T-cell (primary cell): Measurements from ENCODE around the gene PEAR1. TPM values are rescaled to one million over a fixed set of nuclear protein-coding genes. Genes with fewer than 3 reads are reported as not detected.

Experiments used
- ATAC-seq, 4 experiments: fragments of 200-7000 bp in 3 of 4; fragments of 150-1000 bp in 1 of 4; cut with Tn5 transposase; replicated peaks in 1 of 4; 1 replicate in 3 of 4; 2 replicates in 1 of 4; pipeline ENCODE4 v1.10.0; 2021; ENCODE audit warnings: moderate library complexity in 3 of 4, mild to moderate bottlenecking in 2 of 4, moderate number of reproducible peaks in 1 of 4
- CTCF ChIA-PET, 2 donors: fragments of 300-600 bp; sonication (Branson Sonifier 250); formaldehyde crosslinking; loops; one replicate each; lab custom pipeline; 2022; ENCODE audit warnings: antibody characterized with exemption in 2 of 2; lab: Charles Lee
- POLR2A ChIA-PET, 2 donors: fragments of 300-600 bp; sonication (Branson Sonifier 250); formaldehyde crosslinking; loops; one replicate each; lab custom pipeline; 2022; ENCODE audit warnings: antibody characterized with exemption in 2 of 2; lab: Charles Lee
- DNase-seq, 35 experiments: peaks; one replicate each; pipeline versions ENCODE4 v3.0.0 to v3.0.0-alpha.2; 2013 to 2023
- H3K27ac ChIP-seq: one replicate; pipeline ENCODE4 v1.5.1; 2013; ENCODE audit warnings: low read length
- H3K27me3 ChIP-seq, 2 experiments: replicated peaks in 1 of 2; 1 replicate in 1 of 2; 2 replicates in 1 of 2; pipeline versions ENCODE4 v1.6.1 to v1.7.0; 2013; ENCODE audit warnings: low read length in 1 of 2, mixed read lengths in 1 of 2; ENCODE audit not compliant: control insufficient read depth in 2 of 2, insufficient read depth in 2 of 2; ENCODE audit errors: extremely low read depth in 1 of 2
- H3K36me3 ChIP-seq, 2 donors: 1 replicate in 1 of 2; 2 replicates in 1 of 2; pipeline versions ENCODE4 v1.6.1 to v1.7.0; 2013; ENCODE audit warnings: low read length in 1 of 2; ENCODE audit not compliant: control insufficient read depth in 2 of 2, insufficient read depth in 1 of 2; ENCODE audit errors: extremely low read depth in 1 of 2
- H3K4me1 ChIP-seq, 2 experiments: 1 replicate in 1 of 2; 2 replicates in 1 of 2; pipeline versions ENCODE4 v1.6.1 to v1.7.0; 2013; ENCODE audit warnings: low read length in 2 of 2, mixed read lengths in 1 of 2; ENCODE audit not compliant: insufficient read depth in 2 of 2, control insufficient read depth in 1 of 2; ENCODE audit errors: extremely low read depth in 1 of 2
- H3K4me3 ChIP-seq, 2 donors: 1 replicate in 1 of 2; 2 replicates in 1 of 2; pipeline versions ENCODE4 v1.5.1 to v1.7.0; 2013; ENCODE audit warnings: mild to moderate bottlenecking in 2 of 2, low read length in 1 of 2, moderate library complexity in 1 of 2; ENCODE audit not compliant: control insufficient read depth in 1 of 2; ENCODE audit errors: extremely low read depth in 1 of 2
- H3K9me3 ChIP-seq: 2 replicates; pipeline ENCODE4 v1.7.0; 2013
- H3K27ac Mint-ChIP-seq, 2 donors: one replicate each; pipeline ENCODE4 v1.8.0; 2020 to 2021; ENCODE audit warnings: mild to moderate bottlenecking in 2 of 2, mixed read lengths in 2 of 2
- H3K27me3 Mint-ChIP-seq, 2 donors: one replicate each; pipeline ENCODE4 v1.8.0; 2021 to 2022; ENCODE audit warnings: mixed read lengths in 2 of 2
- H3K36me3 Mint-ChIP-seq: one replicate; pipeline ENCODE4 v1.8.0; 2021; ENCODE audit warnings: mixed read lengths
- H3K4me1 Mint-ChIP-seq, 3 donors: one replicate each; pipeline ENCODE4 v1.8.0; 2020 to 2022; ENCODE audit warnings: mixed read lengths in 3 of 3, mild to moderate bottlenecking in 1 of 3
- H3K4me3 Mint-ChIP-seq, 3 donors: one replicate each; pipeline ENCODE4 v1.8.0; 2020 to 2022; ENCODE audit warnings: mild to moderate bottlenecking in 3 of 3, mixed read lengths in 3 of 3, moderate library complexity in 3 of 3
- H3K9me3 Mint-ChIP-seq, 3 donors: one replicate each; pipeline ENCODE4 v1.8.0; 2020 to 2022; ENCODE audit warnings: mixed read lengths in 3 of 3
- WGBS: methylation state at CpG from one replicate; pipeline ENCODE4 v1.1.5; 2013; ENCODE audit warnings: missing lambda C conversion rate; ENCODE audit not compliant: insufficient coverage; 5-methylcytosine and 5-hydroxymethylcytosine counted together
- total RNA-seq, 35 experiments: library from RNA in 6 of 35; stranded (reverse) in 6 of 35; fragments of 120-200 nt in 1 of 35; gene quantifications; one replicate each; pipeline versions ENCODE4 v1.2.1 to v1.2.4 and lab custom pipeline; 2013 to 2026

PEAR1 gene
- total RNA-seq, 5 donors from 2014 or later (not counting 1 experiment from before 2014, with no cell fraction given), result 0.09 to 0.67 (median 0.28) TPM

- Histone ChIP-seq H3K27ac (no peak overlapping the region), H3K36me3 (no peaks in the 10 kb centered on the region), H3K4me3 (no peak overlapping the region), H3K9me3 (no peaks in the 10 kb centered on the region), H3K27me3 (peaks cover 0 to 65% of the 10 kb centered on the region in 2 experiments), H3K4me1 (peaks cover 0 to 6% of the 10 kb centered on the region in 2 experiments)
- Mint-ChIP-seq H3K4me3 (no peak overlapping the region), H3K4me1 (peaks cover 4 to 7% (median 6%) of the 10 kb centered on the region in 3 donors), H3K9me3 (no peaks in the 10 kb centered on the region), H3K27ac (no peak overlapping the region), H3K27me3 (peaks cover 14 to 35% of the 10 kb centered on the region in 2 donors), H3K36me3 (no peaks in the 10 kb centered on the region)
- 83% methylated on average over 19 of the region's 23 CpGs for WGBS
- ChIA-PET CTCF (interaction anchor here in 1 of 2 donors (0.6 kb wide), 1 partner anchor 10 kb away, joined by 3 read pairs; no protein-coding TSS in a partner anchor), POLR2A (no interaction called here)
- no peak for DNase-seq
- ATAC-seq, result no peak
Measured at GRCh38 chr1:156901966-156902915, 8.7 kb downstream of the PEAR1 start.

- H3K36me3 Mint-ChIP-seq, result no peaks in the 10 kb centered on the region
- peaks cover 11 to 29% of the 10 kb centered on the region in 2 donors for H3K27me3 Mint-ChIP-seq
- Histone ChIP-seq H3K27me3 (peaks cover 0 to 61% of the 10 kb centered on the region in 2 experiments), H3K27ac (no peak overlapping the region), H3K36me3 (no peaks in the 10 kb centered on the region), H3K4me1 (no peaks in the 10 kb centered on the region), H3K9me3 (no peaks in the 10 kb centered on the region), H3K4me3 (no peak overlapping the region)
- DNase-seq, result no peak
- no peaks in the 10 kb centered on the region for H3K9me3 Mint-ChIP-seq
- H3K27ac Mint-ChIP-seq, result no peak overlapping the region
- H3K4me3 Mint-ChIP-seq, result no peak overlapping the region
- ATAC-seq, result no peak
- 83% methylated on average over 11 of the region's 15 CpGs for WGBS
- ChIA-PET CTCF (interaction anchor here in 1 of 2 donors (0.6 kb wide), 1 partner anchor 57 kb away, joined by 3 read pairs; no protein-coding TSS in a partner anchor), POLR2A (no interaction called here)
- H3K4me1 Mint-ChIP-seq, result peaks cover 1 to 3% (median 2%) of the 10 kb centered on the region in 3 donors
Measured at GRCh38 chr1:156903328-156904091, 10.0 kb downstream of the PEAR1 start.

- Histone ChIP-seq H3K4me1 (no peaks in the 10 kb centered on the region), H3K36me3 (no peaks in the 10 kb centered on the region), H3K27ac (no peak overlapping the region), H3K9me3 (no peaks in the 10 kb centered on the region), H3K4me3 (no peak overlapping the region), H3K27me3 (peaks cover 0 to 55% of the 10 kb centered on the region in 2 experiments)
- 81% methylated on average over 7 of the region's 19 CpGs for WGBS
- H3K9me3 Mint-ChIP-seq, result no peaks in the 10 kb centered on the region
- DNase-seq (no peak), ATAC-seq (no peak)
- ChIA-PET CTCF (no interaction called here), POLR2A (no interaction called here)
- H3K36me3 Mint-ChIP-seq, result no peaks in the 10 kb centered on the region
- H3K4me3 Mint-ChIP-seq, result no peak overlapping the region
- no peak overlapping the region for H3K27ac Mint-ChIP-seq
- no peaks in the 10 kb centered on the region for H3K4me1 Mint-ChIP-seq
- peaks cover 4 to 23% of the 10 kb centered on the region in 2 donors for H3K27me3 Mint-ChIP-seq
Measured at GRCh38 chr1:156904187-156904959, 10.9 kb downstream of the PEAR1 start.

GRCh38 chr1:156905176-156905575, 11.7 kb downstream of the PEAR1 start:
- H3K36me3 Mint-ChIP-seq, result no peaks in the 10 kb centered on the region
- H3K9me3 ChIP-seq, result no peaks in the 10 kb centered on the region
- peaks cover 0 to 55% of the 10 kb centered on the region in 2 experiments for H3K27me3 ChIP-seq
- H3K4me3 ChIP-seq, result no peak overlapping the region
- no peaks in the 10 kb centered on the region for H3K4me1 Mint-ChIP-seq
- ChIA-PET CTCF (no interaction called here), POLR2A (no interaction called here)
- no peaks in the 10 kb centered on the region for H3K36me3 ChIP-seq
- no peak for DNase-seq
- H3K4me3 Mint-ChIP-seq, result no peak overlapping the region
- no peak overlapping the region for H3K27ac Mint-ChIP-seq
- H3K4me1 ChIP-seq, result peaks cover 0 to under 1% of the 10 kb centered on the region in 2 experiments
- H3K27me3 Mint-ChIP-seq, result peaks cover 4 to 19% of the 10 kb centered on the region in 2 donors
- ATAC-seq, result no peak
- H3K9me3 Mint-ChIP-seq, result no peaks in the 10 kb centered on the region
- no peak overlapping the region for H3K27ac ChIP-seq
- 81% methylated on average over 13 of the region's 16 CpGs for WGBS

- H3K27me3 ChIP-seq, result peaks cover 0 to 55% of the 10 kb centered on the region in 2 experiments
- Mint-ChIP-seq H3K27me3 (peaks cover 4 to 22% of the 10 kb centered on the region in 2 donors), H3K9me3 (no peaks in the 10 kb centered on the region), H3K4me1 (no peaks in the 10 kb centered on the region), H3K36me3 (no peaks in the 10 kb centered on the region), H3K4me3 (no peak overlapping the region), H3K27ac (no peak overlapping the region)
- no peak overlapping the region for H3K27ac ChIP-seq
- H3K36me3 ChIP-seq, result no peaks in the 10 kb centered on the region
- ChIA-PET CTCF (no interaction called here), POLR2A (no interaction called here)
- peaks cover 0 to 5% of the 10 kb centered on the region in 2 experiments for H3K4me1 ChIP-seq
- no peaks in the 10 kb centered on the region for H3K9me3 ChIP-seq
- DNase-seq (no peak), ATAC-seq (no peak)
- WGBS, result 51% methylated on average over 4 of the region's 4 CpGs
- no peak overlapping the region for H3K4me3 ChIP-seq
Measured at GRCh38 chr1:156905651-156906050, 12.1 kb downstream of the PEAR1 start.
